AG04450 (cell line): ENCODE measurements around the gene WDR70. TPM values are rescaled to one million over a fixed set of nuclear protein-coding genes. Genes with fewer than 3 reads are reported as not detected.

Source experiments
- CTCF ChIA-PET: fragments of 300-600, 350-600 bp; formaldehyde crosslinking; extraction: SDS; loops from one replicate; lab custom pipeline; 2022; ENCODE audit warnings: antibody characterized with exemption, inconsistent platforms; lab: Charles Lee
- POLR2A ChIA-PET: fragments of 350-600 bp; formaldehyde crosslinking; extraction: SDS; loops from one replicate; lab custom pipeline; 2021; ENCODE audit warnings: antibody characterized with exemption, inconsistent platforms; lab: Yijun Ruan, JAX
- DNase-seq: peaks from one replicate; pipeline ENCODE4 v3.0.0-alpha.2; 2011; ENCODE audit warnings: low read depth, low spot score
- H3K27ac ChIP-seq: one replicate; pipeline ENCODE4 v1.5.1; 2012; ENCODE audit warnings: low read depth, low read length, control low read depth
- H3K27me3 ChIP-seq: one replicate; pipeline ENCODE4 v1.6.0; 2012; ENCODE audit warnings: low read length; ENCODE audit not compliant: control insufficient read depth, insufficient read depth
- H3K4me3 ChIP-seq: 2 replicates; pipeline ENCODE4 v1.5.1; 2011; ENCODE audit warnings: mild to moderate bottlenecking, low read depth, low read length, control low read depth
- H3K9me3 ChIP-seq: 2 replicates; pipeline ENCODE4 v1.5.1; 2012; ENCODE audit warnings: low read length; ENCODE audit not compliant: control insufficient read depth, insufficient read depth
- polyA plus RNA-seq: library from polyadenylated mRNA; depleted of rRNA; stranded (reverse); fragments of >200 nt; gene quantifications from 2 replicates; pipeline ENCODE4 v1.2.3, GENCODE V29; 2011
- TF ChIP-seq, protein P1 (sequence below): IDR thresholded peaks from 2 replicates; pipeline ENCODE4 v1.5.1; 2011; ENCODE audit warnings: low read depth, low read length, control low read depth, inconsistent platforms

WDR70 gene
- polyA plus RNA-seq, 1 experiment: 38.5 TPM

DNA sequence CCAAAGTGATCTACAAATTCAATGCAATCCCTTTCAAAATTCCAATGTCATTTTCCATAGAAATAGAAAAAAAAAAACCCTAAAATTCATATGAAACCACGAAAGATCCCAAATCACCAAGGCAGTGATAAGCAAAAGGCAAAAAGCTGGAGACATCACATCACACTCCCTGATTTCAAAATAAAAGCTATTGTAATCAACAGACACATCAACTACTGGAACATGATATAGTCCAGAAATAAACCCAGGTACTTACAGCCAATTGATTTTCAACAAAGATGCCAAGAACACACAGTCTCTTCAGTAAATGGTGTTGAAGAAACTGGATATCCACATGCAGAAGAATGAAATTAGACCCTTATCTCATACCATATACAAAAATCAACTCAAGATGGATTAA, 224.0 kb downstream of the WDR70 start:
- POLR2A ChIA-PET: no interaction called here
- Histone ChIP-seq H3K27ac (no peak overlapping the region), H3K4me3 (no peak overlapping the region), H3K27me3 (no peaks in the 10 kb centered on the region), H3K9me3 (0 out of 2 replicates have a peak, but pooled peaks cover 3% of the 10 kb centered on the region)
- CTCF ChIA-PET: no interaction called here
- no peak for DNase-seq
- TF ChIP-seq, protein P1, sequence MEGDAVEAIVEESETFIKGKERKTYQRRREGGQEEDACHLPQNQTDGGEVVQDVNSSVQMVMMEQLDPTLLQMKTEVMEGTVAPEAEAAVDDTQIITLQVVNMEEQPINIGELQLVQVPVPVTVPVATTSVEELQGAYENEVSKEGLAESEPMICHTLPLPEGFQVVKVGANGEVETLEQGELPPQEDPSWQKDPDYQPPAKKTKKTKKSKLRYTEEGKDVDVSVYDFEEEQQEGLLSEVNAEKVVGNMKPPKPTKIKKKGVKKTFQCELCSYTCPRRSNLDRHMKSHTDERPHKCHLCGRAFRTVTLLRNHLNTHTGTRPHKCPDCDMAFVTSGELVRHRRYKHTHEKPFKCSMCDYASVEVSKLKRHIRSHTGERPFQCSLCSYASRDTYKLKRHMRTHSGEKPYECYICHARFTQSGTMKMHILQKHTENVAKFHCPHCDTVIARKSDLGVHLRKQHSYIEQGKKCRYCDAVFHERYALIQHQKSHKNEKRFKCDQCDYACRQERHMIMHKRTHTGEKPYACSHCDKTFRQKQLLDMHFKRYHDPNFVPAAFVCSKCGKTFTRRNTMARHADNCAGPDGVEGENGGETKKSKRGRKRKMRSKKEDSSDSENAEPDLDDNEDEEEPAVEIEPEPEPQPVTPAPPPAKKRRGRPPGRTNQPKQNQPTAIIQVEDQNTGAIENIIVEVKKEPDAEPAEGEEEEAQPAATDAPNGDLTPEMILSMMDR: no peak

DNA sequence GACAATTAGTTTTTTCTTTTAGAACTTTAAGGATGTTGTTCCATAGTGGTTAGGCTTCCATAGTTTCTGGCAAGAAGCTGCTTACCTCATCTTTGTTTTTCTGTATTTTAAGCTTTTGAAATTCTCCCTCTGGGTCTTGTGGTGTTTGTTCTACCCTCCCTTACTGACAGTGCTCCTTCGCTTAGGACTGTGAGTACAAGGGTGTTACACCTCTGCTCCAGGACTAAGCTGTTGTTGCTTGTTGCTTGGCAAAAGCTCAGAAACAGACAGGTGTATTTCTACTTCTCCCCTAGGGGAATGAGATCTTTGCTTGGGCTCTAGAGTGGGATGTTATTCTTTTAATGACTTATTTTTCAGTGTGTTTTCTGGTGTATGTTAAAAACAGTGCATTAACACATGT, 225.2 kb downstream of the WDR70 start:
- 0 out of 2 replicates have a peak, but pooled peaks cover 3% of the 10 kb centered on the region for H3K9me3 ChIP-seq
- no peaks in the 10 kb centered on the region for H3K27me3 ChIP-seq
- ChIA-PET POLR2A (no interaction called here), CTCF (interaction anchor here (1.4 kb wide), 1 partner anchor 588 kb away, joined by 4 read pairs; no protein-coding TSS in a partner anchor)
- no peak for DNase-seq
- TF ChIP-seq, protein P1: no peak
- no peak overlapping the region for H3K4me3 ChIP-seq
- H3K27ac ChIP-seq: no peak overlapping the region

DNA sequence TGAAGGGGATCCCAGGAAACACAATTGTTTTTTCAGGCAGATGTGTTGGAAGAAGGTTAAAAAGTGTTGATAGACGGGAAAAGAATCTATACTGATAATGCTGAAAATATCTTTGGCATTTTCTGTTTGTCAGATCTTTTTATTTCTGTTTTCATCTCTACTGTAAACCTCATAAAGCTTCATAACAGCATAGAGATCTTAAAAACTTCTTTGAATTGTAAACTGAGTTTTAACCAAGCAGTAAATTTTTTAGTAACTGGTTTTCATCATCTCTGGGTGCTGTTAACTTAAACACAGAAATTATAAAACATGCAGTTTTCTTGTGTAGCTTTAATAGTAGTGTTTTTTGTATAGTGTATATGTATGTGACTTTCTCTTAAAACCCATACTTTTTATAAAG, 227.0 kb downstream of the WDR70 start:
- ChIA-PET CTCF (no interaction called here), POLR2A (no interaction called here)
- no peaks in the 10 kb centered on the region for H3K9me3 ChIP-seq
- TF ChIP-seq, protein P1: no peak
- H3K27ac ChIP-seq: no peak overlapping the region
- H3K4me3 ChIP-seq: no peak overlapping the region
- DNase-seq: no peak
- H3K27me3 ChIP-seq: no peaks in the 10 kb centered on the region

DNA sequence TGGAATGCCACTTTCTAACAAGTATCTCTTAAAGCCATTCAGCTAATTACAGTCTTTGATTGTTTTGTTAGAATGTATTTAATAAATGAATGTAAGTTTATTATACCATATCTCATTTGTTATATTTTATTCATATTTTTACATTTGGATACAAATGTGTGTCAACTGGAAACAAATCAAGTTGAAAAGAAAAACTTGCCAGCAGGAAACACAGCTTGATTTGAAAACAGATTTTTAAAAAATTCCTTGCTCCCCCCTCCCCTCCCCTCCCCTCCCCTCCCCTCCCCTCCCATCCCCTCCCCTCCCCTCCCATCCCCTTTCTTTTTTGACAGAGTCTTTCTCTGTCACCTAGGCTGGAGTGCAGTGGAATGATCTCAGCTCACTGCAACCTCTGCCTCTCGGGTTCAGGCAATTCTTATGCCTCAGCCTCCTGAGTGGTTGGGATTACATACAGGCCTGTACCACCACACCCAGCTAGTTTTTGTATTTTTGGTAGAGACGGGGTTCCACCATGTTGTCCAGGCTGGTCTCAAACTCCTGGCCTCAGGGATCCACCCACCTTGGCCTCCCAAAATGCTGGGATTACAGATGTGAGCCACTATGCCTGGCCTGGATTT, 227.6 kb downstream of the WDR70 start:
- Histone ChIP-seq H3K4me3 (no peak overlapping the region), H3K27me3 (no peaks in the 10 kb centered on the region), H3K27ac (no peak overlapping the region), H3K9me3 (no peaks in the 10 kb centered on the region)
- DNase-seq: no peak
- ChIA-PET POLR2A (no interaction called here), CTCF (no interaction called here)
- TF ChIP-seq, protein P1: no peak

DNA sequence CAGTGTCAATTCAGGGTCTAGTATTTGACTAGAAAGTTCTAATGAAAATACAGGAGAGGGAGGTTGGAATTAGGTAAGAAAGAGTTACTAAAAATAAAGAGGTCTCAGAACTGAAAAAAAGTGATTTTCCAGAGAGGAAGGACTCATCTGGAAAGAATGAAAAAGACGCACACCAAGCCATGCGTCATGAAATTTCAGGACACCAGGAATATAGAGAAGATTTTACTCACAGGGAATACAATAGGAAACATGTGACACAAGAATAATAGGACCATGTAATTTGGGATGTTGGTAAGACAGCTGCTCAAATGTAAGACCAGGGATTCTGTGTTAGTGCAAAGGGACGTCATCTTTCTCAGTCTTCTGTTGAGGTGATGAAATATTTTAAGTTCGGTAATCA, 236.1 kb downstream of the WDR70 start:
- Histone ChIP-seq H3K27me3 (no peaks in the 10 kb centered on the region), H3K9me3 (no peaks in the 10 kb centered on the region), H3K27ac (no peak overlapping the region), H3K4me3 (no peak overlapping the region)
- ChIA-PET POLR2A (no interaction called here), CTCF (interaction anchor here (0.6 kb wide), 1 partner anchor 651 kb away, joined by 3 read pairs; no protein-coding TSS in a partner anchor)
- TF ChIP-seq, protein P1: no peak
- peak; percentile 38 for DNase-seq
